Right hindlimb (tissue), 1 donor: Measurements from ENCODE around the gene TNFAIP8L1.

Experiments
- DNase-seq: peaks from one replicate; pipeline ENCODE4 v3.0.0-alpha.2; 2018

Gene TNFAIP8L1

GRCh38 chr19:4613254-4613751, 26.0 kb upstream of the TNFAIP8L1 start:
- no peak for DNase-seq

DNA sequence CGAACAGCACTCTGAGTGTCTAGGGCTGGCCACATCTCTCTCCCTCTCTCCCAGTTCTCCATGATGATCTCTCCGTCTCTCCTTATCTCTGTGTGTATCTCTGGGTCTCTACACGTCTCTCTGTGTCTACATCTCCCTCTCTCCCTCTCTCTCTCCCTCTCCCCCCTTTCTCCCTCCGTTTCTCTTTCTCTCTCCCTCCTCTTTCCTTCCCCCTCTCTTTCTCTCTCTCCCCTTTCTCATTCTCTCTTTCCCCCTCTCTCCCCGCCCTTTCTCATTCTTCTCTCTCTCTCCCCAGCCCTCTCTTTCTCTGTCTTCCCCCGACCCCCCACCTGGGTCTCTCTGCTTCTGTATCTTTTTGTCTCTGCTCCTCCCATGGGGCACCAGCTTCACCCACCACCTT, 21.3 kb upstream of the TNFAIP8L1 start:
- no peak for DNase-seq

- DNase-seq, result no peak
These were observed 19.5 kb upstream of the TNFAIP8L1 start for GRCh38 chr19:4619668-4620294.

GRCh38 chr19:4620675-4621074, 18.6 kb upstream of the TNFAIP8L1 start:
- no peak for DNase-seq

DNA sequence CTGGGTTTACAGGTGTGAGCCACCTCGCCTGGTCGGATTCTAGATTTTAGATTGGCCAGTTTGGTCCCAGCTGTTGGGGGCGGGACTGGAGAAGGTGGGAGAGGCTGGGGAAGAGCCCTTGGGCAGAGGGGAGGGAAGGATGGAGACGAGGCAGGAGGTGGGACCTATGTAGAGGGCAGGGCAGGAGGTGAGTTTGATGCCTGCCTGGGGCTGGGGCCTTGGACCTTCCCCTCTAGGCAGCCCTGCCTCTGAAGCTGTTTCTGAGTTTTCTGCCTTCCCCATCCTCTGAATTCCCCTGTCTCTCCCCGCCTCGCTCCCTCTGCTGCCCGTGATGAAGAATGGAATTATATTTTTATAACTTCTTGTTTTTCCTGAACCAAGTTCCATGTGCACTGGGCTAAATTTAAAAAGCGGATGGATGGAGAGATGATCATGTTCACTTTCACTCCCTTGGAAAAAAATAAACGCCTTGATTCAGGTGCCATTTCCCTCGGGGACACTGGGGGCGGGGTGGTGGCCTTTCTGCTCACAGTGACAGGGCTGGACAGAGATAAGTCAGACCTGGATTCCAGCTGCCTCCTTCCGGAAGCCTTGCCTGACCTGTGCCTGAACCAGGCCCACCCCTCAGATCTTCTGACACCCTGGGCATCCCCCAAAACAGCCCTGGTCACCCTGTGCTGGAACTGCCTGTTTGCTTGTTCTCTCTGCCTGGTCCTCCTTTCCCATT, 16.5 kb upstream of the TNFAIP8L1 start:
- no peak for DNase-seq

DNA sequence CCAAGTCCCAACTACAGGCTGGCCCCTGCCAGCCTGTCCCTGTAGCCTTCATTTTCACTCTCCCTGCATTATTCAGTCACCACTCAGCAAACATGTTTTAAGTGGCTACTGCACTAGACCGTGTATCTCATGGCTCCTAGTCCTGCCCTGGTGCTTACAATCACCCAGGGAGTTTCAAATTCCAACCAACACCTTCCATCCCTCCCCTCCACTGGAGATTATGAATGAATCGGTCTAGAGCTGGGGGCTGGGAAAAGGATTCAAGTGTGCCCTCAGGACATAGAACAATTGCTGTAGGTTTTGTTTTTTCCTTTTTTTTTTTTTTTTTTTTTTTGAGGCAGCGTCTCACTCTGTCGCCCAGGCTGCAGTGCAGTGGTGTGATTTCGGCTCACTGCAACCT, 15.0 kb upstream of the TNFAIP8L1 start:
- no peak for DNase-seq

DNA sequence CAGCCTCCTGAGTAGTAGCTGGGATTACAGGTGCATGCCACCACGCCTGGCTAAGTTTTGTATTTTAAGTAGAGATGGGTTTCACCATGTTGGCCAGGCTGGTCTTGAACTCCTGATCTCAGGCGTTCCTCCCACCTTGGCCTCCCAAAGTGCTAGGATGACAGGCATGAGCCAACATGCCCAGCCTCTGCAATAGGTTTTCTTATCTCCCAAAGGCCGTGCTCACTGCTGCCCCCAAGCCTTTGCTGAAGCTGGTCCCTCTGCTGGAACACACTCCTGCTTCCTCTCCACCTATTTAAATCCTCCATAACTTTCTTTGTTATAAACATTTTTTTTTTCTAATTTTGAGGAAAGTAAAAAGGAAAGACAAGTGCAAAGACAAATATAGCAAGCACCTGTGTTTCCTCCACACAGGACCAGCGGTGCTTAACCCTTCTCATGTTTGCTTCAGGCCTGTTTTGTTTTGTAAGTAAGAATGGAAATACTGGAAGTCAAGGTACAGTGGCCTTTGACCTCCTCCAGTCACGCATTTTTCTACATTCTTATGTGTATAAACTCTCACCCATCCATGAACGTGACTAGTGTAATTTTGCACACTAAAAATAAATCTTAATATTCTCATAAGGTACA, 14.5 kb upstream of the TNFAIP8L1 start:
- no peak for DNase-seq

- DNase-seq, result peak; percentile 62
These were observed 6.0 kb upstream of the TNFAIP8L1 start for GRCh38 chr19:4633140-4633967.

DNA sequence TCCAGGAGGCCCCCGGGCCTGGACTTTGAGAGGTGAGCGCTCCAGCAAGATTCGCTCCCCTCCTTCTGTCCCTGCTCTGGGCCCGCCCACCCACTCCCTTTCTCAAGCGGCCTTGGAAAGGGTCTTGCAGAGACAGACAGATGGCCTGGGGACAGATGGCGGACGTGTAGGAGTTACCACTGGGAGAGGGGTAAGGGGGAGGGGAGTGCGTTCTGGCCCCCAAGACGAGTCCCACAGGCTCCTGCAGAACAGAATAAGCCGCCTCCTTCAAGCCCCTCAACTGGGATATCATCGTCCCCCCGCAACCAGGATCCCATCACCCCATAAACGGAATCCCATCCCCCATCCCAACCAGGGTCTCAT, 3.6 kb upstream of the TNFAIP8L1 start:
- no peak for DNase-seq

DNA sequence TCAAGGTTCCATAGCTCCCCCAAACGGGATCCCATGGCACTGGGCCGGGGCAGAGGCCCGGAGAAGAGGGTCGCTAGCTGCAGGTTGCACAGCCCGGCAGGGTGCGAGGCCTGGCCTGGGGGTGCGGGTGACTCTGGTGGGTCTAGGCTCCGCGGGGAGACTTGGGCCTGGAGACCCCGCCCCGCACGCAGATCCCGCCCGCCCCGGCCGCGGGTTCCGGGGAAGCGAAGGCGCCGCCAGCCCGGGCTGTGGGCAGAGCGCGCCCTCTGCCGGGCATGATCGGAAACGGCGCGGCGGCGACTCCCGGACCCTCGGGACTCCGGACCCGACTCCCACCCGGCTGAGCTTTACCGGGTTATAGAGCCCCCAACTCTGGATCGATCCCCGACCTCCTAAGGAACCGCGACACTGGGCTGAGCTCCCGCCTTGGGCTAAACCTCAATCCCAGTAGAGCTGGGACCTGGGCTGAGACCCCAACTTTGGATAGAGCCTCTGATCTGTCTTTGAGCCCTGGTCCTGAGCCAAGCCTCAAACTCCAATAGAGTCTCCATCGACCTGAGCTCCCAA, 3.1 kb upstream of the TNFAIP8L1 start:
- DNase-seq, result peak; percentile 82

DNA sequence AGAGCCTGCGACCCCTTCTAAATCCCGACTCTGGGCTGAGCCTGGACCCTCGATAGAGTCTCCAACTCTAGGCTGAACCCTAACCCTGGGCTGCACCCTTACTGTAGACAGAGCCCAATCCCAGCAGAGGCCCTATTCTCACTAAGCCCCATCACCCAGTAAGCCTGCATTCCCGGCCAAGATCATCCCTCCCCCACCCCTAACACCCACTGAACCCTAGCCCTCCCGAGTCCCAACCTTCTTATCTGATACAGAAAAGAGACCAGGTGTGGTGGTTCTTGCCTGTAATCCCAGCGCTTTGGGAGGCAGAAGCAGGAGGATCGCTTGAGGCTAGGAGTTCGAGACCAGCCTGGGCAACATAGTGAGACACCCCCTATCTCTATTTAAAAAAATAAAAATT, 2.6 kb upstream of the TNFAIP8L1 start:
- DNase-seq, result no peak

DNA sequence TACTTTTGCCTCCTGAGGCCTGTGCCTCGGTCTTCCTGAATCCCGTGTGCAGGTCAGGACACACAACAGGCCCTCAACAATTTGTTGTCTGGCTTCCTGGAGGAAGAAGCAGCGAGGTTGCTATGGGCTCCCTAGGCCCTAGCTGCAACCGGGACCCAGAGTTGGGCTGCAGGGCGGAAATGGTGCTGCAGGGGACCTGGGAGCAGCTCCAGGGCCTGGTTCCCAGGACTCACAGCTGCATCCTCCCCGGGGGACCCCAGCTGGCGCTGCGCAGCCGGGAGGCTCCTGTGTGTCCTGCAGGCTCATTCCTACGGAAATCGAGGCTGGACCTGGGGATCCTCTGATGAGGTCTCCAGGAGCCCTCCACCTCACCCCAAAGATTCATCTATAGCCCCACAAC, 999 bp upstream of the TNFAIP8L1 start:
- peak; percentile 71 for DNase-seq

- peak; percentile 61 for DNase-seq
These were observed 373 bp downstream of the TNFAIP8L1 start for GRCh38 chr19:4639531-4640246.

- DNase-seq, result no peak
These were observed 1.1 kb downstream of the TNFAIP8L1 start for GRCh38 chr19:4640247-4641000.

DNA sequence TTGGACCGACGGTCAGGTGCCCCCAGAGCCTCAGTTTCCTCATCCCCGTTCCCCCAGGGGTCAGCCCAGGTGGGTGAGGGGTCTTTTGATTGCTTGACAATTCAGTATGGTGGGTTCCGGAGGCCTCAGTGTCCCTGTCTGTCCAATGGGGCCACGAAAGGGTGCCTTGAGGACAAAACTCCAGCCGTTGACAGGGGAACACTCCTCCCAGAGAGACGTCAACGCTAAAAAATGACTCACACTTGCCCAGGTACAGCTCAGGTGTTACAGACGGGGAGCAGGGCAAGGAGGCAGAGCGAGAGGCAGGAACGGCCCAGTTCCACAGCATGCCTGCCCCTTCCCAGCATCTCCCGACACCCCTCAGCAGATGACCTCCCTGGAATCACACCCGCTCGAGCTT, 1.8 kb downstream of the TNFAIP8L1 start:
- DNase-seq, result no peak

- DNase-seq, result no peak
These were observed 3.3 kb downstream of the TNFAIP8L1 start for GRCh38 chr19:4642625-4643024.

GRCh38 chr19:4645718-4646117, 6.4 kb downstream of the TNFAIP8L1 start:
- DNase-seq, result no peak

DNA sequence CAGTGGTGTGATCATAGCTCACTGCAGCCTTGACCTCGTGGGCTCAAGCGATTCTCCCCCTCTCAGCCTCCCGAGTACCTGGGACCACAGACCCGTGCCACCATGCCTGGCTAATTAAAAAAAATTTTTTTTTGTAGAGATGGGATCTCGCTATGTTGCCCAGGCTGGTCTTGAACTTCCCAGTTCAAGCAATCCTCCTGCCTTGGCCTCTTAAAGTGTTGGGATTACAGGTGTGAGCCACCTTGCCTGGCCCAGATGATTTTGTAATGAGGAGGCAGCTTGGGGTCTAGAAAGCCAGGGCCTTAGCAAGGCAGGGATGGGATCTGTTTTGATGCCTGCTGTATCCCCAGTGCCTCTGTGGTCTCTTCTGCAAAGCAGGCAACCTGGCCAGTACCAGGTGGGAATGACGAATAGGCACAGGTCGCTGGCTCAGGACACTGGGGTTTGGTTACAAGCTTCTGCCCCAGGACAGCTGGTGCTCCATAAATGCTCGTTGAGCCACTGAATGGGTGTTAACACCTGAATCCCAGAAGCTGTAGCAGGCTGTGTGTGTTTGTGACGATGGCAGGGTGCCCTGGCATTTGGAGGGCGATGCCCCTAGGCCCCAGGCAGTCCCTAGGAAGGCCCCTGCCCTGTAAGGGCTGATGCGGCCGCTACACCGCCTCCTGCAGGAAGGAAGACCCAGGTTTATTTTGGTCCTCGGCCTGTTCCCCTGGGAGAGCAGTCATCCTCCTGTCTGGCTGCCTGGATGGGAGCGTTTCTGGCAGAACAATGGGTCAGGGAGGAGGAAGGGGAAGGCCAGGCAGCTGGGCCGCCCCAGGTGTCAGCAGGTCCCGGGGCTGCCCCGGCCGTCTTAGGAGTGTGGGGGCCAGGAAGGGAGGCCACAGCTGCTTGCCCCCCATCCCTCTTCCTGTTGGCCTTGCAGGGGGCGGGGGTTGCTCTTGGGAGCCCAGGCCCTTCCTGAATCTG, 8.6 kb downstream of the TNFAIP8L1 start:
- peak; percentile 83 for DNase-seq

DNA sequence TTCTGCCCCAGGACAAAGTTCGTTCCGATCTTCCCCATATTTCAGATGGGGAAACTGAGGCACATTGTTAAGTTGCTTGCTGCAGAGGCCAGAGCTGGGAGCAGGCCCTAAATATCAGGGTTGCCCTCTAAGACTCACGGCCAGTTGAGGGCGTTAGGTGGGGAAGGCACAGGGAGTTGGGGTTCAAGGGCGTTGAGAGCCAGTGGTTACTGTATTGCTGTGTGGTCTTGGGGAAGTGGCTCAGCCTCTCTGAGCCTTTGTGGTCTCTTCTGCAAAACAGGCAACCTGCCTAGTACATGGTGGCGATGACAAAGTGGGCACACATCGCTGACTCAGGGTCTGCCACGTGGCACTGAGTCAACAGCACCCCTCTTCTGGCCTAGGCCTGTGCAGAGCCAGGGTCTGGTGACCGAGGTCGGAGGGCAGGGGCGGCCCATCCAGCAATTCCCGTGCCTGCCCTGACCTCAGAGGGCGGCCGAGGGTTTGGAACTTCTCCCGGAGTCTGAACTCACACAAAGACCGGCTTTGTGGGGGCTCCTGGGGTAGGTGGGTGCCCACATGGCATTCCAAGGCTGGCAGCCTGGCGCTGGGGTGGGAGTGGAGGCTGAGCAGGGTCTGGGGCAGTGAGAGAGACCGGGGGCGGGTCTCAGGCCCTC, 10.2 kb downstream of the TNFAIP8L1 start:
- DNase-seq, result no peak

- no peak for DNase-seq
These were observed 10.8 kb downstream of the TNFAIP8L1 start for GRCh38 chr19:4650159-4650558.
